IMR-90 (cell line): Measurements from ENCODE around the gene HRH2. TPM values are rescaled to one million over a fixed set of nuclear protein-coding genes. Genes with fewer than 3 reads are reported as not detected.

Experiments
- ATAC-seq: fragments of 200-7000 bp; cut with Tn5 transposase; 2 replicates; pipeline ENCODE4 v1.9.1; 2020; ENCODE audit warnings: low read depth, mild to moderate bottlenecking, moderate library complexity
- BruUV-seq: library from RNA; stranded (reverse); fragments of 400-500 nt; replicated peaks from 2 replicates; lab custom pipeline; 2021; lab: Mats Ljungman, UMichigan
- CTCF ChIA-PET: fragments of 300-600 bp; formaldehyde crosslinking; extraction: SDS; loops from one replicate; lab custom pipeline; 2021; ENCODE audit warnings: antibody characterized with exemption; lab: Yijun Ruan, JAX
- POLR2A ChIA-PET: fragments of 300-600 bp; sonication (Branson Sonifier 250); formaldehyde crosslinking; loops from one replicate; lab custom pipeline; 2022; ENCODE audit warnings: antibody characterized with exemption; ENCODE audit not compliant: unreplicated experiment; lab: Charles Lee
- DNase-seq: peaks from one replicate; pipeline ENCODE4 v3.0.0; 2013
- H2AFZ ChIP-seq: replicated peaks from 2 replicates; pipeline ENCODE3; 2013; ENCODE audit warnings: low read length, mild to moderate bottlenecking; ENCODE audit not compliant: poor library complexity
- H2AK5ac ChIP-seq: 2 replicates; pipeline ENCODE4 v1.6.1; 2013; ENCODE audit warnings: low read depth, low read length, inconsistent platforms
- H2AK9ac ChIP-seq: replicated peaks from 2 replicates; pipeline ENCODE3; 2013; ENCODE audit warnings: mild to moderate bottlenecking, low read depth, low read length, moderate library complexity; ENCODE audit not compliant: poor library complexity
- H2BK120ac ChIP-seq: 2 replicates; pipeline ENCODE4 v1.6.1; 2013; ENCODE audit warnings: low read depth, low read length, inconsistent platforms
- H2BK15ac ChIP-seq: 3 replicates; pipeline ENCODE4 v1.6.1; 2013; ENCODE audit warnings: low read depth, low read length, inconsistent platforms
- H2BK20ac ChIP-seq: 2 replicates; pipeline ENCODE4 v1.6.1; 2013; ENCODE audit warnings: low read depth, mild to moderate bottlenecking, inconsistent platforms, low read length, moderate library complexity
- H2BK5ac ChIP-seq: 2 replicates; pipeline ENCODE4 v1.6.1; 2013; ENCODE audit warnings: mild to moderate bottlenecking, low read depth, low read length, inconsistent platforms; ENCODE audit not compliant: poor library complexity, severe bottlenecking
- H3K14ac ChIP-seq: replicated peaks from 2 replicates; pipeline ENCODE4 v1.6.1; 2013; ENCODE audit warnings: low read depth, low read length, inconsistent platforms
- H3K18ac ChIP-seq: 2 replicates; pipeline ENCODE4 v1.6.1; 2013; ENCODE audit warnings: low read depth, low read length, control low read depth
- H3K23ac ChIP-seq: 2 replicates; pipeline ENCODE4 v1.6.1; 2013; ENCODE audit warnings: low read depth, low read length, inconsistent platforms
- H3K27ac ChIP-seq: 2 replicates; pipeline ENCODE4 v1.5.1; 2013; ENCODE audit warnings: mild to moderate bottlenecking, control low read depth, low read length; ENCODE audit not compliant: insufficient read depth
- H3K27me3 ChIP-seq: 2 replicates; pipeline ENCODE4 v1.6.1; 2013; ENCODE audit warnings: low read length; ENCODE audit not compliant: control insufficient read depth, insufficient read depth
- H3K36me3 ChIP-seq: 2 replicates; pipeline ENCODE4 v1.6.1; 2013; ENCODE audit warnings: low read length, mixed read lengths; ENCODE audit not compliant: control insufficient read depth, insufficient read depth
- H3K4ac ChIP-seq: 2 replicates; pipeline ENCODE4 v1.6.1; 2013; ENCODE audit warnings: low read depth, low read length, inconsistent platforms
- H3K4me1 ChIP-seq: 2 replicates; pipeline ENCODE4 v1.6.1; 2013; ENCODE audit warnings: low read length, mixed read lengths; ENCODE audit not compliant: control insufficient read depth, insufficient read depth
- H3K4me2 ChIP-seq: 2 replicates; pipeline ENCODE4 v1.6.1; 2013; ENCODE audit warnings: low read depth, mild to moderate bottlenecking, control low read depth, low read length, moderate library complexity
- H3K4me3 ChIP-seq: 2 replicates; pipeline ENCODE4 v1.5.1; 2013; ENCODE audit warnings: low read depth, mild to moderate bottlenecking, control low read depth, low read length, moderate library complexity; ENCODE audit not compliant: insufficient read depth
- H3K56ac ChIP-seq: 2 replicates; pipeline ENCODE4 v1.6.1; 2013; ENCODE audit warnings: low read length, inconsistent platforms; ENCODE audit not compliant: insufficient read depth; ENCODE audit errors: extremely low read depth
- H3K79me1 ChIP-seq, 2 experiments: 2 replicates each; pipeline ENCODE4 v1.6.1; 2013; ENCODE audit warnings: low read length in 2 of 2, inconsistent platforms in 1 of 2, low read depth in 1 of 2
- H3K9ac ChIP-seq: 2 replicates; pipeline ENCODE4 v1.6.1; 2013; ENCODE audit warnings: low read depth, low read length, control low read depth
- H3K9me1 ChIP-seq: 2 replicates; pipeline ENCODE4 v1.6.1; 2013; ENCODE audit warnings: low read length, inconsistent platforms; ENCODE audit not compliant: insufficient read depth
- H3K9me3 ChIP-seq: 2 replicates; pipeline ENCODE4 v1.6.1; 2013; ENCODE audit warnings: low read length; ENCODE audit not compliant: control insufficient read depth, insufficient read depth
- H4K20me1 ChIP-seq: 2 replicates; pipeline ENCODE4 v1.6.1; 2013; ENCODE audit warnings: low read length, inconsistent platforms; ENCODE audit not compliant: insufficient read depth
- H4K5ac ChIP-seq: 2 replicates; pipeline ENCODE4 v1.6.1; 2013; ENCODE audit warnings: mild to moderate bottlenecking, low read depth, low read length, control low read depth
- H4K8ac ChIP-seq, 2 experiments: 2 replicates each; pipeline ENCODE4 v1.6.1; 2013; ENCODE audit warnings: low read depth in 2 of 2, low read length in 2 of 2, control low read depth in 1 of 2, inconsistent platforms in 1 of 2
- H4K91ac ChIP-seq: 2 replicates; pipeline ENCODE4 v1.6.1; 2013; ENCODE audit warnings: low read depth, low read length, inconsistent platforms; ENCODE audit not compliant: insufficient read depth
- BHLHE40 ChIP-seq: fragments of 150-350 bp; IDR thresholded peaks from 2 replicates; pipeline ENCODE4 v1.6.1; 2016; ENCODE audit warnings: mild to moderate bottlenecking, low read depth, low read length
- CHD1 ChIP-seq: IDR thresholded peaks from 2 replicates; pipeline ENCODE4 v1.6.1; 2012; ENCODE audit warnings: low read depth, low read length, improper control_type of control experiment
- FOS ChIP-seq: fragments of 150-350 bp; IDR thresholded peaks from 2 replicates; pipeline ENCODE4 v1.6.1; 2016; ENCODE audit warnings: low read depth, low read length
- MXI1 ChIP-seq: IDR thresholded peaks from 2 replicates; pipeline ENCODE4 v1.6.1; 2012; ENCODE audit warnings: low read depth, mild to moderate bottlenecking, low read length, moderate library complexity, borderline replicate concordance
- RCOR1 ChIP-seq: IDR thresholded peaks from 2 replicates; pipeline ENCODE4 v1.6.1; 2012; ENCODE audit warnings: mild to moderate bottlenecking, low read length, improper control_type of control experiment; ENCODE audit not compliant: insufficient replicate concordance
- RFX5 ChIP-seq: IDR thresholded peaks from 2 replicates; pipeline ENCODE4 v1.8.0; 2012; ENCODE audit warnings: low read depth, mild to moderate bottlenecking, low read length, moderate library complexity
- WGBS, 2 experiments: methylation state at CpG; one replicate each; pipeline versions ENCODE4 v1.1.5 to v1.1.7; 2013; ENCODE audit warnings: missing lambda C conversion rate in 2 of 2; ENCODE audit not compliant: insufficient read length in 1 of 2; ENCODE audit errors: extremely low coverage in 2 of 2; 5-methylcytosine and 5-hydroxymethylcytosine counted together
- dilution Hi-C: fragments of 300-500 bp; cut with HindIII; formaldehyde crosslinking; loops from one replicate; pipeline ENCODE4 v1.14.3; 2018; ENCODE audit warnings: low sequenced_read_pairs; ENCODE audit not compliant: unreplicated experiment
- in situ Hi-C: fragments of 300-500 bp; cut with MboI; formaldehyde crosslinking; loops from 3 replicates; pipeline ENCODE4 v1.14.3; 2019; ENCODE audit warnings: low sequenced_read_pairs, inconsistent platforms, mixed read lengths
- intact Hi-C: fragments of 100-400 bp; cut with micrococcal nuclease; formaldehyde crosslinking; loops from 2 replicates; pipeline ENCODE4 v1.10.0; 2022
- polyA plus RNA-seq, 3 experiments: library from polyadenylated mRNA; depleted of rRNA; stranded (reverse); fragments of >200 nt; gene quantifications; 2 replicates each; pipeline ENCODE4 v1.2.3, GENCODE V29; 2012; ENCODE audit warnings: low replicate concordance in 1 of 3
- total RNA-seq: library from RNA; depleted of rRNA; stranded (reverse); fragments of >200 nt; gene quantifications from 2 replicates; pipeline ENCODE4 v1.2.3, GENCODE V29; 2012
- TF ChIP-seq, protein P1 (sequence below): fragments of 150-350 bp; IDR thresholded peaks from 2 replicates; pipeline ENCODE4 v1.6.1; 2016; ENCODE audit warnings: low read depth, mild to moderate bottlenecking, low read length, moderate library complexity, borderline replicate concordance
- TF ChIP-seq, protein P2 (sequence below): conservative IDR thresholded peaks from 2 replicates; pipeline ENCODE4 v1.5.1; 2012; ENCODE audit warnings: mild to moderate bottlenecking, low read depth, low read length, improper control_type of control experiment

Gene HRH2
- total and polyA plus RNA-seq, 2 of the 4 experiments (the other 2 are of a cell fraction), result not detected

DNA sequence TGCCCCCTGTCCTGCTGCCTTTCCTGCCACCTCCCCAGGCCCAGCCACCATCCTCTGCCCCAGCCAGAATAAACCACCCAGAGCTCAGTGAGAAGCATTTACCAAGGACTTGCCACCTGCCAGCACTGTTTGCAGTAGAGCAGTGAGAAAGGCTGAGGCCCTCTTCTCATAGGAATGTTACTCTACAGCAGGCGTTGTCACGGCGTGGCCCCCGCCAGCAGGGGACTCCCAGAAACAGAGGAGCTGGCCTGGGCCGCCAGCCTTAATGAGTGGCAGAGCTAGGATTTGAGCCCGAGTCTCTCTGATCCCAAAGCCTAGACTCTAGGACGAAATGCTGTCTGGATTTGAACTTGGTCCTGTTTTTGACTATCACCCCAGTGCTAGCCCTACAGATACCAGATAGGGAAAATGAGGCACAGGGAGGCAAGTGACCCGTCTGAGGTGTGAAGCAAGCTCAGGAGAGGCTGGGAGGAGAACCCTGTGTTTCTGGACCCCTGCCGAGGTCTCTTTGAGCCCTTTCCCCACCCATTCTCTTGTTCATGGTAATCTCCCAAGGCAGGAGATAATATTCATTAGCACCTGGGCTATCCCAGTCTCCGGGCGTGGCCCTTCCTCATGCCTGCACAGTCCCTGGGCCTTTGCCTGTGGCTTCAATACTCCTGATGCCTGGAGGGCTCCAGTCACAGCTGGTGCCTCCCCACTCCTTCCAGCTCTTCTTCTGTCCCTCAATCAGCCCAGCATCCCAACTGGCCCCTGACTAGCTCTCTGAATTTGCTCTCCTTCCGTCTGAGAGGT, 30.7 kb downstream of the HRH2 start:
- H3K9ac ChIP-seq, result no peak overlapping the region
- intact Hi-C loops, result no loop called here
- no peak for DNase-seq

More for the DNA sequence above, 30.7 kb downstream of the HRH2 start:
- CTCF ChIA-PET, result no interaction called here
- Histone ChIP-seq H2AK9ac (no peak overlapping the region), H3K56ac (no peak overlapping the region), H2BK5ac (no peak overlapping the region), H3K27me3 (no peaks in the 10 kb centered on the region), H4K5ac (no peak overlapping the region), H2BK15ac (no peak overlapping the region), H3K36me3 (no peaks in the 10 kb centered on the region), H3K4me2 (no peak overlapping the region), H3K14ac (no peak overlapping the region), H3K9me3 (peaks cover 12% of the 10 kb centered on the region), H3K4me3 (no peak overlapping the region), H3K4me1 (no peaks in the 10 kb centered on the region), H3K79me1 (no peaks in the 10 kb centered on the region), H2AK5ac (no peak overlapping the region), H3K4ac (no peak overlapping the region), H4K8ac (no peak overlapping the region), H3K27ac (no peak overlapping the region), H4K91ac (no peak overlapping the region), H2BK20ac (no peak overlapping the region), H3K9me1 (no peaks in the 10 kb centered on the region), H3K18ac (no peak overlapping the region), H2BK120ac (no peak overlapping the region), H2AFZ (peak overlapping the region; percentile 32), H4K20me1 (no peaks in the 10 kb centered on the region), H3K23ac (no peak overlapping the region)
- no peak for ATAC-seq
- POLR2A ChIA-PET, result no interaction called here
- dilution Hi-C loops (no loop called here), in situ Hi-C loops (no loop called here)
- TF ChIP-seq, protein P1, sequence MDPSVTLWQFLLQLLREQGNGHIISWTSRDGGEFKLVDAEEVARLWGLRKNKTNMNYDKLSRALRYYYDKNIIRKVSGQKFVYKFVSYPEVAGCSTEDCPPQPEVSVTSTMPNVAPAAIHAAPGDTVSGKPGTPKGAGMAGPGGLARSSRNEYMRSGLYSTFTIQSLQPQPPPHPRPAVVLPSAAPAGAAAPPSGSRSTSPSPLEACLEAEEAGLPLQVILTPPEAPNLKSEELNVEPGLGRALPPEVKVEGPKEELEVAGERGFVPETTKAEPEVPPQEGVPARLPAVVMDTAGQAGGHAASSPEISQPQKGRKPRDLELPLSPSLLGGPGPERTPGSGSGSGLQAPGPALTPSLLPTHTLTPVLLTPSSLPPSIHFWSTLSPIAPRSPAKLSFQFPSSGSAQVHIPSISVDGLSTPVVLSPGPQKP, result no peak
- TF ChIP-seq MXI1, result no peak
- TF ChIP-seq, protein P2, sequence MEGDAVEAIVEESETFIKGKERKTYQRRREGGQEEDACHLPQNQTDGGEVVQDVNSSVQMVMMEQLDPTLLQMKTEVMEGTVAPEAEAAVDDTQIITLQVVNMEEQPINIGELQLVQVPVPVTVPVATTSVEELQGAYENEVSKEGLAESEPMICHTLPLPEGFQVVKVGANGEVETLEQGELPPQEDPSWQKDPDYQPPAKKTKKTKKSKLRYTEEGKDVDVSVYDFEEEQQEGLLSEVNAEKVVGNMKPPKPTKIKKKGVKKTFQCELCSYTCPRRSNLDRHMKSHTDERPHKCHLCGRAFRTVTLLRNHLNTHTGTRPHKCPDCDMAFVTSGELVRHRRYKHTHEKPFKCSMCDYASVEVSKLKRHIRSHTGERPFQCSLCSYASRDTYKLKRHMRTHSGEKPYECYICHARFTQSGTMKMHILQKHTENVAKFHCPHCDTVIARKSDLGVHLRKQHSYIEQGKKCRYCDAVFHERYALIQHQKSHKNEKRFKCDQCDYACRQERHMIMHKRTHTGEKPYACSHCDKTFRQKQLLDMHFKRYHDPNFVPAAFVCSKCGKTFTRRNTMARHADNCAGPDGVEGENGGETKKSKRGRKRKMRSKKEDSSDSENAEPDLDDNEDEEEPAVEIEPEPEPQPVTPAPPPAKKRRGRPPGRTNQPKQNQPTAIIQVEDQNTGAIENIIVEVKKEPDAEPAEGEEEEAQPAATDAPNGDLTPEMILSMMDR, result no peak
- no peak for TF ChIP-seq BHLHE40
- TF ChIP-seq RCOR1, result no peak
- no peak for TF ChIP-seq CHD1
- no peak for TF ChIP-seq FOS
- TF ChIP-seq RFX5, result no peak
- WGBS, 2 experiments, result 43% methylated on average over 3 of the region's 12 CpGs; no CpG with 5 or more reads in 1 of the 2 experiments
- BruUV-seq, result no TSS peak
